A549 (cell line): ENCODE results near the gene CAMSAP1. TPM values are rescaled to one million over a fixed set of nuclear protein-coding genes. Genes with fewer than 3 reads are reported as not detected.

Source experiments
- ATAC-seq, 2 experiments: fragments of 200-7000 bp in 1 of 2; fragments of >200 bp in 1 of 2; cut with Nextera tagmentation in 1 of 2; cut with Tn5 transposase in 1 of 2; 3 replicates each; pipeline versions ENCODE4 v1.8.0 to v1.9.1; 2018 to 2020; ENCODE audit warnings: mild to moderate bottlenecking in 1 of 2, moderate library complexity in 1 of 2
- CTCF ChIA-PET: fragments of 300-600 bp; sonication (Branson Sonifier 250); formaldehyde crosslinking; extraction: SDS; loops from one replicate; lab custom pipeline; 2021; ENCODE audit warnings: antibody characterized with exemption, inconsistent platforms; lab: Yijun Ruan, JAX
- POLR2A ChIA-PET: fragments of 350-600 bp; formaldehyde crosslinking; extraction: SDS; loops from one replicate; lab custom pipeline; 2021; ENCODE audit warnings: antibody characterized with exemption, inconsistent platforms; lab: Yijun Ruan, JAX
- DNase-seq, 2 experiments: peaks; one replicate each; pipeline versions ENCODE4 v3.0.0 to v3.0.0-alpha.2; 2011 to 2016; ENCODE audit warnings: low read depth in 1 of 2, low spot score in 1 of 2
- FAIRE-seq: peaks from 2 replicates; lab custom pipeline; 2011; peaks lifted over from hg19 to GRCh38; lab: Jason Lieb, UNC
- H3K27ac ChIP-seq, 2 experiments: fragments of >200 bp; sonication (Bioruptor Twin); formaldehyde crosslinking; 3 replicates each; pipeline ENCODE4 v1.5.1; 2016 to 2017
- H3K4me1 ChIP-seq: fragments of >200 bp; sonication (Bioruptor Twin); formaldehyde crosslinking; 3 replicates; pipeline ENCODE4 v1.6.1; 2016
- H3K4me2 ChIP-seq: fragments of >200 bp; sonication (Bioruptor Twin); formaldehyde crosslinking; 3 replicates; pipeline ENCODE4 v1.6.1; 2016
- H3K4me3 ChIP-seq: fragments of >200 bp; sonication (Bioruptor Twin); formaldehyde crosslinking; 3 replicates; pipeline ENCODE4 v1.5.1; 2016
- H3K9me3 ChIP-seq: fragments of >200 bp; sonication (Bioruptor Twin); formaldehyde crosslinking; 3 replicates; pipeline ENCODE4 v1.6.1; 2016
- BHLHE40 ChIP-seq: IDR thresholded peaks from 2 replicates; pipeline ENCODE4 v1.6.1; 2012; ENCODE audit warnings: low read depth, low read length, inconsistent platforms
- CBX2 ChIP-seq: fragments of 200-600 bp; sonication (generic); IDR thresholded peaks from 2 replicates; pipeline ENCODE4 v1.6.1; 2016; ENCODE audit warnings: low read depth, mild to moderate bottlenecking, borderline replicate concordance
- CBX8 ChIP-seq: fragments of 200-600 bp; sonication (generic); IDR thresholded peaks from 2 replicates; pipeline ENCODE4 v1.6.1; 2016
- ESRRA ChIP-seq: fragments of 150-350 bp; IDR thresholded peaks from 2 replicates; pipeline ENCODE4 v1.6.1; 2014; ENCODE audit warnings: mild to moderate bottlenecking, low read length, borderline replicate concordance
- FOSL2 ChIP-seq, 2 experiments: fragments of 450-650 bp in 1 of 2; fragments of >200 bp in 1 of 2; sonication (Bioruptor Twin) in 1 of 2; formaldehyde crosslinking; IDR thresholded peaks; 2 replicates each; pipeline versions ENCODE4 v1.5.0 to v1.6.1; 2016 to 2020; ENCODE audit warnings: mild to moderate bottlenecking in 1 of 2, moderate library complexity in 1 of 2
- HDAC2 ChIP-seq: fragments of 200-600 bp; sonication (generic); IDR thresholded peaks from 2 replicates; pipeline ENCODE4 v1.6.1; 2016
- HOXB13 ChIP-seq: fragments of 250-450 bp; sonication (Bioruptor Pico); IDR thresholded peaks from 2 replicates; pipeline ENCODE4 v1.5.0; 2020; ENCODE audit warnings: low read depth, mild to moderate bottlenecking, moderate library complexity
- JUNB ChIP-seq: fragments of >200 bp; sonication (Bioruptor Twin); formaldehyde crosslinking; IDR thresholded peaks from 2 replicates; pipeline ENCODE4 v1.6.1; 2016
- KDM1A ChIP-seq: fragments of 200-600 bp; sonication (generic); IDR thresholded peaks from 2 replicates; pipeline ENCODE4 v1.6.1; 2016; ENCODE audit warnings: low read depth, mild to moderate bottlenecking
- MAFK ChIP-seq: fragments of 450-650 bp; IDR thresholded peaks from 2 replicates; pipeline ENCODE4 v1.6.1; 2014; ENCODE audit not compliant: partially characterized antibody
- MYC ChIP-seq: IDR thresholded peaks from 2 replicates; pipeline ENCODE4 v1.6.1; 2012; ENCODE audit warnings: mild to moderate bottlenecking, inconsistent platforms, low read length, improper control_type of control experiment, borderline replicate concordance
- NFE2L2 ChIP-seq: fragments of 150-350 bp; conservative IDR thresholded peaks from 2 replicates; pipeline ENCODE4 v1.6.1; 2014; ENCODE audit warnings: low read length
- NPAS2 ChIP-seq: fragments of 250-450 bp; sonication (Bioruptor Pico); IDR thresholded peaks from 2 replicates; pipeline ENCODE4 v1.8.0; 2022; ENCODE audit warnings: mild to moderate bottlenecking, moderate library complexity, borderline replicate concordance
- NR3C1 ChIP-seq: fragments of >200 bp; sonication (Bioruptor Twin); formaldehyde crosslinking; IDR thresholded peaks from 3 replicates; pipeline ENCODE4 v1.6.1; 2017
- RAD21 ChIP-seq, 2 experiments: fragments of >200 bp in 1 of 2; sonication (Bioruptor Twin) in 1 of 2; formaldehyde crosslinking in 1 of 2; IDR thresholded peaks in 1 of 2; conservative IDR thresholded peaks in 1 of 2; 2 replicates in 1 of 2; 3 replicates in 1 of 2; pipeline ENCODE4 v1.6.1; 2012 to 2018; ENCODE audit warnings: inconsistent platforms in 1 of 2
- RNF2 ChIP-seq: fragments of 200-600 bp; sonication (generic); IDR thresholded peaks from 2 replicates; pipeline ENCODE4 v1.6.1; 2016; ENCODE audit warnings: low read depth, mild to moderate bottlenecking, antibody characterized with exemption, moderate library complexity, borderline replicate concordance
- SMC3 ChIP-seq: fragments of >200 bp; sonication (Bioruptor Twin); formaldehyde crosslinking; IDR thresholded peaks from 3 replicates; pipeline ENCODE4 v1.6.1; 2018; ENCODE audit warnings: inconsistent platforms
- SREBF2 ChIP-seq: fragments of 450-650 bp; IDR thresholded peaks from 2 replicates; pipeline ENCODE4 v1.6.1; 2014; ENCODE audit warnings: mild to moderate bottlenecking, moderate library complexity
- ZC3H11A ChIP-seq: fragments of 450-650 bp; IDR thresholded peaks from 2 replicates; pipeline ENCODE4 v1.6.1; 2014; ENCODE audit warnings: antibody characterized with exemption, mild to moderate bottlenecking
- ZSCAN20 ChIP-seq: fragments of 250-450 bp; sonication (Bioruptor Pico); IDR thresholded peaks from 2 replicates; pipeline ENCODE4 v1.8.0; 2022; ENCODE audit warnings: mild to moderate bottlenecking, moderate library complexity
- WGBS: methylation state at CpG from one replicate; pipeline ENCODE4 v1.1.6; 2017; ENCODE audit errors: missing lambda C conversion rate; 5-methylcytosine and 5-hydroxymethylcytosine counted together
- polyA plus RNA-seq, 4 experiments: library from polyadenylated mRNA; depleted of rRNA in 3 of 4; stranded (reverse); fragments of >200 nt; fragmentation: RNase III in 1 of 4; extraction: RNeasy Plus Mini Kit Qiagen cat#74134 plus additional on column Dnase treatment in 1 of 4; gene quantifications; 2 replicates in 3 of 4; 3 replicates in 1 of 4; pipeline ENCODE4 v1.2.3, GENCODE V29; 2011 to 2017
- TF ChIP-seq, protein P1 (sequence below): fragments of >200 bp; sonication (Bioruptor Twin); formaldehyde crosslinking; IDR thresholded peaks from 3 replicates; pipeline ENCODE4 v1.5.1; 2016
- TF ChIP-seq, protein P2 (sequence below): fragments of >200 bp; sonication (Bioruptor Twin); formaldehyde crosslinking; IDR thresholded peaks from 3 replicates; pipeline ENCODE4 v1.6.1; 2016
- TF ChIP-seq, protein P3 (sequence below): IDR thresholded peaks from 2 replicates; pipeline ENCODE4 v1.6.1; 2012
- TF ChIP-seq, protein P4 (sequence below): fragments of 250-450 bp; sonication (Bioruptor Pico); IDR thresholded peaks from 2 replicates; pipeline ENCODE4 v1.5.0; 2021; ENCODE audit warnings: mild to moderate bottlenecking, moderate library complexity, borderline replicate concordance

CAMSAP1 gene
- polyA plus RNA-seq, 2 of the 4 experiments (the other 2 are of a cell fraction) = 8.6 to 15.0 TPM

DNA sequence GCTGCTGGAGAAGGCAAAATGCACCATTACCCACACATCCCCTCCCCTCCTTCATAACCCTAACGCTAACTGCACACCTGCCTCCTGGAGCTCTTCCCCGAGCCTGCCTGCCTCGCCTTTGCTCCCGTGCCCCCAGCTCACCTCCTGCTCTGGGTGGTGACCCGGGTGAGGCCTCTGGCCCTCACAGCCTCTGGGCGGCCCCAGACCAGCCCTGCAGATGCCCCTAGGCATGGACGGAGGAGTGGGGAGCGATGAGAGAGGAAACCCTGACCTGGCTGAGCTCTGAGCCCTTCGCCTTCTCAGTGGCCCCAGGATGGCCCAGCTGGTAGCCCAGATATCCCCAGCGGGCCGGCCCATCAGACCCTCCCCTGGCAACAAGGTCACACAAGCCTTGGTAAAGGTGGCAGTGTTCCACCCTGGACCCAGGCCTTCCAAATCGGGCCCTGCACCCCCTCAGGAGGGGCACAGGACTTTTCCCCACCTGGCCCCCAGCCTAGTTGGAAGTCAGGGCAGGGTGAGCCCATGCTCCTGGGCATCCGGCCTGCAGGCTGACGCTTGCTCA lies 14.5 kb upstream of the CAMSAP1 start:
- peak in 1 of 2 experiments; percentile 10; a peak in 1 of 6 replicates for ATAC-seq
- no peak for TF ChIP-seq HDAC2
- TF ChIP-seq, protein P1, sequence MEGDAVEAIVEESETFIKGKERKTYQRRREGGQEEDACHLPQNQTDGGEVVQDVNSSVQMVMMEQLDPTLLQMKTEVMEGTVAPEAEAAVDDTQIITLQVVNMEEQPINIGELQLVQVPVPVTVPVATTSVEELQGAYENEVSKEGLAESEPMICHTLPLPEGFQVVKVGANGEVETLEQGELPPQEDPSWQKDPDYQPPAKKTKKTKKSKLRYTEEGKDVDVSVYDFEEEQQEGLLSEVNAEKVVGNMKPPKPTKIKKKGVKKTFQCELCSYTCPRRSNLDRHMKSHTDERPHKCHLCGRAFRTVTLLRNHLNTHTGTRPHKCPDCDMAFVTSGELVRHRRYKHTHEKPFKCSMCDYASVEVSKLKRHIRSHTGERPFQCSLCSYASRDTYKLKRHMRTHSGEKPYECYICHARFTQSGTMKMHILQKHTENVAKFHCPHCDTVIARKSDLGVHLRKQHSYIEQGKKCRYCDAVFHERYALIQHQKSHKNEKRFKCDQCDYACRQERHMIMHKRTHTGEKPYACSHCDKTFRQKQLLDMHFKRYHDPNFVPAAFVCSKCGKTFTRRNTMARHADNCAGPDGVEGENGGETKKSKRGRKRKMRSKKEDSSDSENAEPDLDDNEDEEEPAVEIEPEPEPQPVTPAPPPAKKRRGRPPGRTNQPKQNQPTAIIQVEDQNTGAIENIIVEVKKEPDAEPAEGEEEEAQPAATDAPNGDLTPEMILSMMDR = no peak
- no peak for TF ChIP-seq RNF2
- TF ChIP-seq MAFK = no peak
- TF ChIP-seq ZC3H11A = no peak
- TF ChIP-seq NPAS2 = no peak
- no peak for TF ChIP-seq ESRRA
- no peak for DNase-seq
- H3K4me2 ChIP-seq = no peak overlapping the region
- peaks cover 5% of the 10 kb centered on the region; the same call in 2 of the 3 replicates for H3K4me1 ChIP-seq
- CTCF ChIA-PET = interaction anchor here (0.8 to 1.3 kb wide), 3 partner anchors 39 to 201 kb away, joined by 3 to 4 read pairs (median 4); partner anchors contain the start of gene UBAC1
- FAIRE-seq = no peak
- peaks cover 32% of the 10 kb centered on the region for H3K9me3 ChIP-seq
- POLR2A ChIA-PET = interaction anchor here (1.0 kb wide), 1 partner anchor 14 kb away, joined by 3 read pairs; the partner anchor contains the start of gene CAMSAP1
- no peak overlapping the region for H3K4me3 ChIP-seq
- 91% methylated on average over 11 of the region's 14 CpGs for WGBS
- no peak overlapping the region for H3K27ac ChIP-seq

DNA sequence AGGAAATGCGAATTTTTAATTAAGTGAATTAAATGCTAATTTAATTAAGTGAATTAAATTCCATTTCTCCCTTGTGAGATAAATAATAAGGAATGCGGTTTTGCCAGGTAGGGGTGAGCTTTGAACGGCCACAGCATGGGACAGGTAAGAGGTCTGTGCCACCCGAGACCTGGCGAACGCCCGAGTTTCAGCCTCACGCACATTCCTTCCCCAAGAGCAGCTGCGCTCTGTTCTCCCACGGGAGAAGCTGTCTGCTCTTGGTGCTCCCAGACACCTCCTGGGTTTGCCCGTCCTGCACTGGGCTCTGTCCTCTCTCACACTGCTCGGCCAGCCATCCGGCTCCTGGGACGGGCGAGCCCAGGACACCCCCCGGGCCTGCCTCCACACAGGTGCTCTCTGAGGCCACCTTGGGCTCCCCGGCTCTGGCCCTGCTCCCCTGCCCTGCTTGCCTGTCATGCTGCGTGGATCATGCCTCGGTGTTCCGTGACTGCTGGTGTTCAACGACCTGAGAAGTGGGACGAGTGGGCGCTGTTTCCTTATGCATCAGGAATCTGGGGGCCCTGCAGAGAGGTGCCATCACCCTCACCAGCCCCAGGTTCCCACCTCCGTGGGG lies 13.7 kb upstream of the CAMSAP1 start:
- DNase-seq = no peak
- CTCF ChIA-PET = interaction anchor here (0.8 to 1.3 kb wide), 4 partner anchors 40 to 202 kb away, joined by 3 to 4 read pairs (median 4); partner anchors contain the start of gene UBAC1
- 91% methylated on average over 11 of the region's 24 CpGs for WGBS
- Histone ChIP-seq H3K9me3 (peaks cover 40% of the 10 kb centered on the region), H3K4me3 (no peak overlapping the region), H3K4me1 (no peaks in the 10 kb centered on the region), H3K4me2 (no peak overlapping the region), H3K27ac (no peak overlapping the region)
- TF ChIP-seq HOXB13 (CRISPR knock-in tag) (no peak), ZSCAN20 (CRISPR knock-in tag) (no peak), SMC3 (no peak)
- POLR2A ChIA-PET = interaction anchor here (1.0 kb wide), 1 partner anchor 14 kb away, joined by 3 read pairs; the partner anchor contains the start of gene CAMSAP1
- FAIRE-seq = no peak
- ATAC-seq = peak; percentile 48 to 51; a peak in 5 of 6 replicates

DNA sequence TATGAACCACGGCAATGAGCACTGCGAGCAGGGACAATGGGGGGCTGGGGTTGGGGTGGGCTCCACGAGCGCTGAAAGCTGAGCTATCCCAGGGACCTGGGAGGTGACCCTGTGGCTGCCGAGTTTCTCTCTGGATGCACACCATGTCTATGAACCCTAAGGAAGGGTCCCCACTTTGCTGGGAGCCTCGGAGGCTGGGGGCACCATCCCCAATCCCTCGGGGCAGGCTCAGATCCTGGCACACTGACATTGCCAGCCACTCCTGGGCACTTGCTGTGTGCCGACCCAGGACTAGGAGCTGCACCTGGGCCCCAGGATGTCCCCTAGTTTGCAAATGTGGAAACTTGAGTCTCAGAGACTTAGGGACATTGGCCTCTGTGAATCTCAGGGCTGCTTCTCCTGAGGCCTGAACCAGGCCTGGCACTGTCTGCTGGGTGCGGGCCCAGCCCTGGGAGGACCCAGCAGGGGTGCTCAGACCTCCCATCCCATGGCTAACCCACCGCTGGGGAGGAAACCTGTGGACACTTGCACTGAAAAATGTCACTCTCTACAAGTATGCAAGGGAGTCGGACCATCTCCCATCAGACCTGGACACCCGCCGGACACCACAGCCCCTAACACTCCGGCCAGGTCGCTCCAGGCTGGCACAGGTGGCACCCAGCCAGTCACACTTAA lies 13.0 kb upstream of the CAMSAP1 start:
- H3K9me3 ChIP-seq = peaks cover 47% of the 10 kb centered on the region
- H3K4me2 ChIP-seq = no peak overlapping the region
- H3K4me1 ChIP-seq = no peaks in the 10 kb centered on the region
- 74% methylated on average over 12 of the region's 15 CpGs for WGBS
- DNase-seq (no peak), FAIRE-seq (no peak), ATAC-seq (peak; percentile 37 to 39; a peak in 2 of 6 replicates)
- ChIA-PET CTCF (interaction anchor here (1.2 kb wide), 1 partner anchor 123 kb away, joined by 3 read pairs; no protein-coding TSS in a partner anchor), POLR2A (no interaction called here)
- H3K4me3 ChIP-seq = no peak overlapping the region
- no peak overlapping the region for H3K27ac ChIP-seq
- TF ChIP-seq KDM1A = no peak
- TF ChIP-seq, protein P1 = no peak
- TF ChIP-seq MYC = no peak
- TF ChIP-seq RAD21 (conservative IDR thresholded peaks at IDR 0.05 in 1 of 2, IDR thresholded peaks at IDR 0.05 in 1 of 2) = no peak
- no peak for TF ChIP-seq CBX8
- no peak for TF ChIP-seq BHLHE40
- no peak for TF ChIP-seq FOSL2 (IDR thresholded peaks at IDR 0.05)
- TF ChIP-seq FOSL2 (CRISPR knock-in tag; IDR thresholded peaks at IDR 0.05) = no peak
- TF ChIP-seq, protein P2, sequence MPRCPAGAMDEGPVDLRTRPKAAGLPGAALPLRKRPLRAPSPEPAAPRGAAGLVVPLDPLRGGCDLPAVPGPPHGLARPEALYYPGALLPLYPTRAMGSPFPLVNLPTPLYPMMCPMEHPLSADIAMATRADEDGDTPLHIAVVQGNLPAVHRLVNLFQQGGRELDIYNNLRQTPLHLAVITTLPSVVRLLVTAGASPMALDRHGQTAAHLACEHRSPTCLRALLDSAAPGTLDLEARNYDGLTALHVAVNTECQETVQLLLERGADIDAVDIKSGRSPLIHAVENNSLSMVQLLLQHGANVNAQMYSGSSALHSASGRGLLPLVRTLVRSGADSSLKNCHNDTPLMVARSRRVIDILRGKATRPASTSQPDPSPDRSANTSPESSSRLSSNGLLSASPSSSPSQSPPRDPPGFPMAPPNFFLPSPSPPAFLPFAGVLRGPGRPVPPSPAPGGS = no peak
- TF ChIP-seq NR3C1 = no peak
- no peak for TF ChIP-seq ESRRA
- TF ChIP-seq, protein P3, sequence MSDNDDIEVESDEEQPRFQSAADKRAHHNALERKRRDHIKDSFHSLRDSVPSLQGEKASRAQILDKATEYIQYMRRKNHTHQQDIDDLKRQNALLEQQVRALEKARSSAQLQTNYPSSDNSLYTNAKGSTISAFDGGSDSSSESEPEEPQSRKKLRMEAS = no peak
- TF ChIP-seq, protein P4, sequence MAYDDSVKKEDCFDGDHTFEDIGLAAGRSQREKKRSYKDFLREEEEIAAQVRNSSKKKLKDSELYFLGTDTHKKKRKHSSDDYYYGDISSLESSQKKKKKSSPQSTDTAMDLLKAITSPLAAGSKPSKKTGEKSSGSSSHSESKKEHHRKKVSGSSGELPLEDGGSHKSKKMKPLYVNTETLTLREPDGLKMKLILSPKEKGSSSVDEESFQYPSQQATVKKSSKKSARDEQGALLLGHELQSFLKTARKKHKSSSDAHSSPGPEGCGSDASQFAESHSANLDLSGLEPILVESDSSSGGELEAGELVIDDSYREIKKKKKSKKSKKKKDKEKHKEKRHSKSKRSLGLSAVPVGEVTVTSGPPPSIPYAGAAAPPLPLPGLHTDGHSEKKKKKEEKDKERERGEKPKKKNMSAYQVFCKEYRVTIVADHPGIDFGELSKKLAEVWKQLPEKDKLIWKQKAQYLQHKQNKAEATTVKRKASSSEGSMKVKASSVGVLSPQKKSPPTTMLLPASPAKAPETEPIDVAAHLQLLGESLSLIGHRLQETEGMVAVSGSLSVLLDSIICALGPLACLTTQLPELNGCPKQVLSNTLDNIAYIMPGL (CRISPR knock-in tag) = no peak
- no peak for TF ChIP-seq SREBF2
- TF ChIP-seq NFE2L2 = no peak
- no peak for TF ChIP-seq CBX2
- no peak for TF ChIP-seq JUNB
